GM12878 (cell line): ENCODE measurements around the gene REEP2. TPM values are rescaled to one million over a fixed set of nuclear protein-coding genes. Genes with fewer than 3 reads are reported as not detected.

ENCODE experiments used
- ATAC-seq: fragments of 200-7000 bp; cut with Tn5 transposase; 3 replicates; pipeline ENCODE4 v1.9.1; 2020; ENCODE audit warnings: mild to moderate bottlenecking, moderate library complexity
- BruUV-seq: library from RNA; stranded (reverse); fragments of 400-500 nt; replicated peaks from 2 replicates; lab custom pipeline; 2021; lab: Mats Ljungman, UMichigan
- CTCF ChIA-PET: fragments of 300-600 bp; sonication (Branson Sonifier 250); formaldehyde crosslinking; extraction: SDS; loops from one replicate; lab custom pipeline; 2021; ENCODE audit warnings: inconsistent platforms; lab: Yijun Ruan, JAX
- POLR2A ChIA-PET: fragments of 350-600 bp; formaldehyde crosslinking; extraction: SDS; loops from one replicate; lab custom pipeline; 2021; ENCODE audit warnings: inconsistent platforms; lab: Charles Lee
- RAD21 ChIA-PET: fragments of 300-600 bp; sonication (Branson Sonifier 250); formaldehyde crosslinking; loops from one replicate; lab custom pipeline; 2023; ENCODE audit warnings: antibody characterized with exemption; ENCODE audit not compliant: unreplicated experiment; lab: Charles Lee
- SMC1A ChIA-PET: fragments of 300-600 bp; sonication (Branson Sonifier 250); formaldehyde crosslinking; loops from one replicate; lab custom pipeline; 2023; ENCODE audit not compliant: unreplicated experiment, uncharacterized antibody; lab: Charles Lee
- DNase-seq: peaks from one replicate; pipeline ENCODE4 v3.0.0-alpha.2; 2011; ENCODE audit warnings: low read depth, low spot score
- FAIRE-seq: peaks from 3 replicates; lab custom pipeline; 2011; peaks lifted over from hg19 to GRCh38; lab: Jason Lieb, UNC
- H2AFZ ChIP-seq: 2 replicates; pipeline ENCODE4 v1.6.0; 2011; ENCODE audit warnings: low read depth, low read length, control low read depth; ENCODE audit not compliant: control insufficient read depth
- H3K27ac ChIP-seq: 2 replicates; pipeline ENCODE4 v1.5.1; 2011; ENCODE audit warnings: control low read depth; ENCODE audit not compliant: control insufficient read depth, insufficient read depth
- H3K27me3 ChIP-seq, 2 experiments: replicated peaks in 1 of 2; 2 replicates each; pipeline versions ENCODE4 v1.6.0 to v1.6.1; 2011; ENCODE audit warnings: low read length in 1 of 2; ENCODE audit not compliant: control insufficient read depth in 2 of 2, insufficient read depth in 2 of 2
- H3K36me3 ChIP-seq, 2 experiments: 2 replicates each; pipeline ENCODE4 v1.5.1; 2011; ENCODE audit warnings: low read length in 1 of 2; ENCODE audit not compliant: control insufficient read depth in 2 of 2, insufficient read depth in 2 of 2
- H3K4me1 ChIP-seq: 2 replicates; pipeline ENCODE4 v1.6.1; 2011; ENCODE audit warnings: mild to moderate bottlenecking, low read length, moderate library complexity, mixed read lengths; ENCODE audit not compliant: control insufficient read depth, insufficient read depth
- H3K4me2 ChIP-seq: 2 replicates; pipeline ENCODE4 v1.6.0; 2011; ENCODE audit warnings: control low read depth; ENCODE audit not compliant: control insufficient read depth, insufficient read depth
- H3K4me3 ChIP-seq: fragments of 200-600 bp; sonication (generic); 2 replicates; pipeline ENCODE4 v1.5.1; 2016
- H3K79me2 ChIP-seq: 2 replicates; pipeline ENCODE4 v1.6.0; 2011; ENCODE audit warnings: low read length; ENCODE audit not compliant: control insufficient read depth, insufficient read depth
- H3K9ac ChIP-seq: 2 replicates; pipeline ENCODE4 v1.8.0; 2011; ENCODE audit warnings: low read length, control low read depth, mixed read lengths; ENCODE audit not compliant: control insufficient read depth, insufficient read depth
- H3K9me3 ChIP-seq: replicated peaks from 3 replicates; pipeline ENCODE4 v1.5.1; 2011; ENCODE audit warnings: mild to moderate bottlenecking, low read length; ENCODE audit not compliant: control insufficient read depth, insufficient read depth
- H4K20me1 ChIP-seq: 2 replicates; pipeline ENCODE4 v1.6.0; 2011; ENCODE audit not compliant: control insufficient read depth, insufficient read depth
- CBFB ChIP-seq: IDR thresholded peaks from 2 replicates; pipeline ENCODE4 v1.6.1; 2016; ENCODE audit warnings: antibody characterized with exemption, low read depth
- CHD2 ChIP-seq: IDR thresholded peaks from 2 replicates; pipeline ENCODE4 v1.6.1; 2011; ENCODE audit warnings: low read depth, low read length, improper control_type of control experiment, borderline replicate concordance
- EGR1 ChIP-seq, 2 experiments: IDR thresholded peaks; 1 replicate in 1 of 2; 2 replicates in 1 of 2; pipeline ENCODE4 v1.6.1; 2011 to 2012; ENCODE audit warnings: low read depth in 2 of 2, low read length in 2 of 2, borderline replicate concordance in 1 of 2, mild to moderate bottlenecking in 1 of 2, moderate library complexity in 1 of 2
- MEF2B ChIP-seq: fragments of 450-650 bp; IDR thresholded peaks from 2 replicates; pipeline ENCODE4 v1.6.1; 2018; ENCODE audit warnings: mild to moderate bottlenecking, moderate library complexity; ENCODE audit not compliant: partially characterized antibody, poor library complexity, severe bottlenecking
- POLR2A ChIP-seq: IDR thresholded peaks from 2 replicates; pipeline ENCODE4 v1.6.1; 2011; ENCODE audit warnings: low read depth, mild to moderate bottlenecking, low read length
- POLR2AphosphoS5 ChIP-seq: IDR thresholded peaks from 2 replicates; pipeline ENCODE4 v1.6.1; 2011; ENCODE audit warnings: mild to moderate bottlenecking, low read length, inconsistent platforms
- WGBS: methylation state at CpG from one replicate; pipeline ENCODE4 v1.1.6; 2016; ENCODE audit warnings: low lambda C conversion rate; ENCODE audit not compliant: insufficient replicate concordance, insufficient coverage; ENCODE audit errors: missing lambda C conversion rate; 5-methylcytosine and 5-hydroxymethylcytosine counted together
- in situ Hi-C: fragments of 300-500 bp; cut with MboI; formaldehyde crosslinking; loops from 9 replicates; pipeline ENCODE4 v1.14.3; 2018; ENCODE audit warnings: mixed read lengths
- intact Hi-C: fragments of 100-400 bp; cut with micrococcal nuclease; formaldehyde crosslinking; loops from one replicate; pipeline ENCODE4 v1.14.2; 2022; ENCODE audit not compliant: unreplicated experiment
- polyA plus RNA-seq, 11 experiments: library from polyadenylated mRNA; depleted of rRNA in 4 of 11; unstranded in 6 of 11; stranded (reverse) in 5 of 11; fragments of >200 nt; fragmentation: Nextera tagmentation in 4 of 11; fragmentation: Illumina TruSeq in 1 of 11; extraction: Ambion mirVana in 4 of 11; extraction: Trizol in 1 of 11; gene quantifications; 1 replicate in 1 of 11; 2 replicates in 10 of 11; pipeline versions ENCODE4 v1.2.1 to v1.2.3, GENCODE V29; 2011 to 2016; ENCODE audit warnings: inconsistent platforms in 2 of 11, missing spikeins in 2 of 11, low read depth in 1 of 11
- total RNA-seq, 4 experiments: library from RNA; depleted of rRNA in 3 of 4; stranded (reverse); fragments of >200 nt in 3 of 4; fragmentation: Illumina TruSeq in 1 of 4; extraction: Trizol in 1 of 4; gene quantifications; 2 replicates each; pipeline versions ENCODE4 v1.2.1 to v1.2.3, GENCODE V29; 2013 to 2021

The REEP2 gene
- total and polyA plus RNA-seq, 10 of the 15 experiments (the other 5 are each of a cell fraction or from before 2014, with no cell fraction given), result 0.10 to 3.1 (median 2.0) TPM

- Histone ChIP-seq H3K79me2 (no peaks in the 10 kb centered on the region), H2AFZ (no peak overlapping the region), H3K27me3 (peaks cover 0 to 4% of the 10 kb centered on the region in 2 experiments; a peak in 1 of 4 replicates), H3K4me2 (no peak overlapping the region), H4K20me1 (no peaks in the 10 kb centered on the region), H3K4me3 (no peak overlapping the region), H3K9me3 (no peaks in the 10 kb centered on the region), H3K27ac (no peak overlapping the region), H3K9ac (no peak overlapping the region), H3K4me1 (peaks cover 19% of the 10 kb centered on the region), H3K36me3 (no peaks in the 10 kb centered on the region)
- TF ChIP-seq POLR2A, result no peak
- TF ChIP-seq MEF2B, result peak; percentile 20
- POLR2A ChIA-PET, result interaction anchor here (1.0 to 1.7 kb wide), 2 partner anchors 10 to 42 kb away, joined by 3 to 4 read pairs; no protein-coding TSS in a partner anchor
- no TSS peak for BruUV-seq
- intact Hi-C loops, result loop anchor here (10.0 kb wide), 2 partner anchors 707 to 803 kb away; partner anchors contain the start of gene HNRNPA0
- RAD21 ChIA-PET, result no interaction called here
- no peak for DNase-seq
- in situ Hi-C loops, result no loop called here
- SMC1A ChIA-PET, result interaction anchor here (0.7 to 2.6 kb wide), 4 partner anchors 12 to 41 kb away, joined by 3 to 7 read pairs (median 4); no protein-coding TSS in a partner anchor
- 56% methylated on average over 11 of the region's 11 CpGs for WGBS
- CTCF ChIA-PET, result interaction anchor here (0.6 to 9.2 kb wide), 7 partner anchors 12 to 814 kb away, joined by 3 to 71 read pairs (median 3); partner anchors contain the start of gene FAM53C
- no peak for ATAC-seq
- FAIRE-seq, result no peak
Observed at GRCh38 chr5:138461343-138462125, 22.7 kb downstream of the REEP2 start.

GRCh38 chr5:138463419-138464007 lies 24.7 kb downstream of the REEP2 start:
- in situ Hi-C loops, result no loop called here
- Histone ChIP-seq H3K27ac (peak overlapping the region; percentile 98), H3K9me3 (no peaks in the 10 kb centered on the region), H3K27me3 (peaks cover 0 to 6% of the 10 kb centered on the region in 2 experiments; a peak in 1 of 4 replicates), H3K4me2 (peak overlapping the region; percentile 60), H3K4me1 (peaks cover 19% of the 10 kb centered on the region), H3K36me3 (no peaks in the 10 kb centered on the region; a peak in 1 of 4 replicates), H3K4me3 (peak overlapping the region; percentile 75), H3K79me2 (no peaks in the 10 kb centered on the region), H4K20me1 (no peaks in the 10 kb centered on the region), H3K9ac (peak overlapping the region; percentile 89), H2AFZ (peak overlapping the region; percentile 76)
- WGBS, result 37% methylated on average over 20 of the region's 21 CpGs
- TF ChIP-seq POLR2AphosphoS5 (peak; percentile 14; the same call in 1 of the 2 replicates), EGR1 (IDR thresholded peaks at IDR 0.05; ENCODE audit: borderline replicate concordance in 1 of 2, low read depth in 2 of 2, low read length in 2 of 2) (0 out of 3 replicates have a peak, but pooled peaks of 1 of the 2 experiments have one; percentile 31), CHD2 (0 out of 2 replicates have a peak, but pooled peaks have one; percentile 50), CBFB (no peak)
- POLR2A ChIA-PET, result interaction anchor here (0.7 to 1.9 kb wide), 6 partner anchors 12 to 805 kb away, joined by 3 to 13 read pairs (median 4); partner anchors contain the start of gene ETF1
- SMC1A ChIA-PET, result interaction anchor here (0.6 to 2.6 kb wide), 3 partner anchors 9 to 36 kb away, joined by 3 to 7 read pairs (median 4); no protein-coding TSS in a partner anchor
- RAD21 ChIA-PET, result interaction anchor here (2.7 kb wide), 1 partner anchor 80 kb away, joined by 12 read pairs; the partner anchor contains the start of gene ETF1
- intact Hi-C loops, result loop anchor here (1.0 to 10.0 kb wide), 3 partner anchors 80 to 801 kb away; partner anchors contain the start of genes ETF1 and HNRNPA0
- no TSS peak for BruUV-seq
- ATAC-seq, result no peak
- no peak for FAIRE-seq
- no peak for DNase-seq
- CTCF ChIA-PET, result interaction anchor here (1.6 to 9.2 kb wide), 6 partner anchors 9 to 283 kb away, joined by 4 to 71 read pairs (median 8); partner anchors contain the start of gene ETF1
